ENCODE results near the gene ADH1C. TPM values are rescaled to one million over a fixed set of nuclear protein-coding genes. Genes with fewer than 3 reads are reported as not detected.

ADH1C gene
- polyA plus RNA-seq, 4 donors, result 86.3 to 149 (median 117) TPM

DNA sequence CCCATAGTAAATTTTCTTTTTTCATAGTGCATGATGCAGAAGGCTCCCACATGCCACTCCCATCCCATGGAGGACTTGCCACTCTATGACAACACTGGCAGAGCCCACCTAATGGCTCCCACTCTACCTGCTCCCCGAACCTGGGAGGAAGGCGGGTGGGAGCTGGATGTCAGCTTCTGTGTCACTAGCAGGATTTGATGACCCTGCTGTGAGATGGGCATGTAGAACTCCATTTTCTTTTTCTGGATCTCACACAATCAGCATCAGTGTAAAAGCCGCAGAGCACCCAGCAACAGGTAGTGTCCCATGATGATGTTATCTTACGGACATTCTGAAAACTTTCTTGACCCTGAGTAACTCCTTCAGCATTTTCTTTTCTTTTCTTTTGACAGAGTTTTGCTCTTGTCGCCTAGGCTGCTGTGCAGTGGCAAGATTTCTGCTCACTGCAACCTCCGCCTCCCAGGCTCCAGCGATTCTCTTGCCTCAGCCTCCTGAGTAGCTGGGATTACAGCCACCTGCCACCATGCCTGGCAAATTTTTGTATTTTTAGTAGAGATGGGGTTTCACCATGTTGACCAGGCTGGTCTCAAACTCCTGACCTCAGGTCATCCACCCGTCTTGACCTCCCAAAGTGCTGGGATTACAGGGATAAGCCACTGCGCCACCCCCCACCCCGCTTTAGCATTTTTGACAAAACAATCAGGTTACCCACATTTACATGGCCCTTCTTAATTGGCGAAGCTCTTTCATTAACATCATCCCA, 46.7 kb downstream of the ADH1C start:
- DNase-seq (ENCODE audit: low read depth in 4 of 4, low spot score in 2 of 4), result no peak

DNA sequence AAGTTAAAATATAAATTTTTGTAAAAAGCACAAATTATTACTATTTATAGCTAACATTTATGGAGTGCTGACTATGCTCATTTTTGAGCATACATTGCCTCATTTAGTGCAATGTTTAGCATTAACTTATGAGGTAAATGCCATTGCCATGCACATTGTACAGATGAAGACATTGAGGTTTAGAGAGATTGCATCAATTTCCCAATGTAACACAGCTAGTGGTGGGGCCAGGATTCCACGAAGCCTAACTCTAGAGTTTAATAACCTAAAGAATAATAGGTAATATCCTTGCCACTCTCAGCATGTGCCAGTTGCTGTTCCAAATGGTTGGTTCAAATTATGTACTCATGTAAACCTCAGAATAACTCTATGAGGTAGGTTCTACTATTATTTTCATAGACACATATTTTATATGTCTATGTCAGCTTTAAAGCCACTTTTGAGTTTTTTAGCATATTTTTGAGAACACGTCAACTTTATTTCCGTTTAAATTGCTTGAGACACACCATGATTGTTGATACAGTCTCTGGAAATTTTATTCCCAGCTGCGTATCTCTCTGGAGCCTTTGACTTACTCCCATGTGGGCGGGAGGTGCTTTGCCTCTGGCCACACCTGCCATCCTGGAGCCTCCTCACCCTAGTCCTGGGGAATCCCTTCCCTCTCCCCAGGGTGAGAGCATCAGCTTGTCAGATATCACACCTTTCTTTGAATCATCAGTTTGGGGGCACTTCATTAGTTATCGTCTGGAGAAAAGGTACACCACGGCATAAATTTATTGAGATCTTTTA, 51.0 kb downstream of the ADH1C start:
- no peak for DNase-seq (ENCODE audit: low read depth in 4 of 4, low spot score in 2 of 4)

DNA sequence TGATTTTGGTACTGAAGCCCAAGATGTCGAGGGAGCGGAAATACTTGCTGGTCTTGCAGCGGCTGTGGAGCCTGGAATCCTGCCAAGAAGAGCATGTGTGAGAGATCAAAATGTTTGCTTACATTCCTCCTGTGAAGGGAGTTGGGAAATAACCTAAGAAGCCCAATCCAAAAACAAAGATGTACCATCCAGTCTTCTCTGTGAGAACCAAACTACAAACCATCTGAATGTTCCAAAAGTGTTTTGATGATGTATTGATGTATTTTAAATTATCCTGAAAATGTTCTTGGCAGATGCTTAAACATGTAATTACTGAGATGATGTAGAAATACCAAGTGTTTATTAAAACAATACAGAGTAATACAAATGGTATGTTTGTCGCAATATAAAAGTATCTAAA, 51.6 kb downstream of the ADH1C start:
- peak; percentile 50 to 89 (median 84) for DNase-seq (ENCODE audit: low read depth in 4 of 4, low spot score in 2 of 4)

DNA sequence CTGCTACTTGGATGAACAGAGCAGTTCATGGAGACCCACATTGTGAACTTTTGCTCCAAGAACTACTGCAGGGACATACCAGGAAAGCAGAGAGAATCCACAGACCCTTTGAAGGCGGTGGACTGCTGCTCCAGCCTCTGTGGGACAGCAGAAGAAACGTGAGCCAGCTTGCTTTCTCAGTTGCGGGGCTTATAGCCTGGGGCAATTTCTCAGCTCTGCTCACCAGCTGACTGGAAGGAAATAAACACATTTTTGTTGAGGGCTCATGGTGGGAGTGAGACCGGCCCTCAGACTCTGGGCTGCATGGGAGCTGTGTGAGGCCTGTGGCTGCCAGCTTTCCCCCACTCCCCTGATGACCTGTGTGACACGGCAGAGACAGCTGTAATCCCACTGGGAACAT, 59.2 kb downstream of the ADH1C start:
- DNase-seq (ENCODE audit: low read depth in 4 of 4, low spot score in 2 of 4), result no peak

DNA sequence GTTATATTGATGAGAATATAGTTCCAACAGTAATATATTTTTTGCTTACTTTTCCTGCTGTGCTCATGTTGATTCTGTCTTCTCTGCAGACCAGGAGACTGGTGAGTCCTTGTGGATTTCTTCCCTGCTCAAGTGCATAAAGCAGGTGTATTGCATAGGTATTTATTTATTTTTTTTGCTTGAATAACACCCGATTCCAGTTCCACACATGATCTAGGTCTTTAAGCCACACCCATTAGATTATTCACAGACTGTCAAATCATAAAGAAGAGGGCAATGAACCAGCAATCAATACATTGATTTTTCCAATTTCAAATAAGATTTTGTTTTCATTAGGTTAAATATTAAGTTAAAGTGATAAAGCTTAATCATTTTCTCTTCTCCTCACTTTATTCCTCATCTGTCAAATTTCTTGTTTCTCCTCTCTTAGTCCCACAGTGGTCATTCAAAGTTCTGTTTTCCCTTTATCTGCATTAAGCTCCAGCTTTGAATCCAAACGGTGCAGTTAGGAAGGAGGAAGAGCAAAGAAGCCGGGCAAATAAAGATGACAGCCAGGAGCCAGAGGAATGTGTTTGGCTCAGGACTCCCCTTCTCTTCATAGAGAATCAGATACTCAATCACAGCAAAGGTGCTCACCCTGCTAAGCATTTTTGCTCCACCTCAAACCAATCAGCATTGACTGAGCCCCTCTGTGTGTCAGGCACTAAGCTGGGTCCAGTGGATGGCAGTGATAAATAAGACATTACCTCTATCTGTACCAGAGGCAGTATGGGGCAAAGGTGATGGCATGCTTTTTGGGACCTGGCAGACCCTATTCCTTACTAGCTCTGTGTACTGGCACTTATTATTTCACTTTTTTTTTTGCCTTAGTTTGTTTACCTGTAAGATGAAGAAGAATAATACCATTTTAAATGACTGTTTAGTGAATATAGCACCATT, 61.4 kb downstream of the ADH1C start, which contains the start of gene ADH1A:
Gene ADH1A, minus strand, starts transcription at position 138 of the 939 bp plus-strand sequence. Its CDS starts 71 bp downstream, at position 67.
- DNase-seq (ENCODE audit: low read depth in 4 of 4, low spot score in 2 of 4), result no peak

Other genes starting within 250 kb of the ADH1C start
- 1 to 10 TPM in 2 of 4 donors, under 1 TPM in 2; 0.43 to 1.4 (median 0.92) TPM for gene ADH4, start 208.4 kb downstream of the ADH1C start, polyA plus RNA-seq (ENCODE audit: insufficient read length in 4 of 4)
- gene ADH6, start 133.5 kb downstream of the ADH1C start, polyA plus RNA-seq (ENCODE audit: insufficient read length in 4 of 4), result 10 to 100 TPM; 16.0 to 34.3 (median 28.4) TPM
- gene ADH1A, start 61.8 kb downstream of the ADH1C start, polyA plus RNA-seq (ENCODE audit: insufficient read length in 4 of 4), result 1 to 10 TPM in 2 of 4 donors, under 1 TPM in 2; 0.11 to 5.3 (median 1.2) TPM
- 10 to 100 TPM; 19.9 to 28.9 (median 23.2) TPM for gene ADH1B, start 31.3 kb downstream of the ADH1C start, polyA plus RNA-seq (ENCODE audit: insufficient read length in 4 of 4)
- not detected for gene ADH7, start 82.6 kb upstream of the ADH1C start, polyA plus RNA-seq (ENCODE audit: insufficient read length in 4 of 4)
- gene C4orf17, start 158.3 kb upstream of the ADH1C start, polyA plus RNA-seq (ENCODE audit: insufficient read length in 4 of 4), result under 1 TPM; 0.16 to 0.31 (median 0.23) TPM
- 10 to 100 TPM; 14.2 to 18.2 (median 16.3) TPM for gene TRMT10A, start 211.3 kb upstream of the ADH1C start, polyA plus RNA-seq (ENCODE audit: insufficient read length in 4 of 4)
- gene MTTP, start 222.1 kb upstream of the ADH1C start, polyA plus RNA-seq (ENCODE audit: insufficient read length in 4 of 4), result 10 to 100 TPM in 3 of 4 donors, 1 to 10 TPM in 1; 5.8 to 15.8 (median 11.4) TPM

All from left renal cortex interstitium (tissue), 4 donors.